Nephron progenitor cell (in vitro differentiated cells): Measurements from ENCODE around the gene LDHB.

Source experiments
- DNase-seq: peaks from one replicate; pipeline ENCODE4 v3.0.0; 2021
- H3K27ac Mint-ChIP-seq: 2 replicates; pipeline ENCODE4 v1.8.0; 2021; ENCODE audit warnings: mild to moderate bottlenecking, moderate library complexity, mixed read lengths
- H3K27me3 Mint-ChIP-seq: 2 replicates; pipeline ENCODE4 v1.8.0; 2021; ENCODE audit warnings: mild to moderate bottlenecking, low read depth, mixed read lengths; ENCODE audit not compliant: poor library complexity
- H3K36me3 Mint-ChIP-seq: 2 replicates; pipeline ENCODE4 v1.8.0; 2021; ENCODE audit warnings: low read depth, mixed read lengths
- H3K4me1 Mint-ChIP-seq: 2 replicates; pipeline ENCODE4 v1.8.0; 2021; ENCODE audit warnings: mixed read lengths
- H3K4me3 Mint-ChIP-seq: 2 replicates; pipeline ENCODE4 v1.8.0; 2021; ENCODE audit warnings: mild to moderate bottlenecking, moderate library complexity, mixed read lengths
- H3K9me3 Mint-ChIP-seq: 2 replicates; pipeline ENCODE4 v1.8.0; 2021; ENCODE audit warnings: mild to moderate bottlenecking, moderate library complexity, mixed read lengths
- TF ChIP-seq, protein P1 (sequence below): fragments of 200-600 bp; sonication (generic); IDR thresholded peaks from 2 replicates; pipeline ENCODE4 v1.5.0; 2021; ENCODE audit warnings: antibody characterized with exemption

The LDHB gene

DNA sequence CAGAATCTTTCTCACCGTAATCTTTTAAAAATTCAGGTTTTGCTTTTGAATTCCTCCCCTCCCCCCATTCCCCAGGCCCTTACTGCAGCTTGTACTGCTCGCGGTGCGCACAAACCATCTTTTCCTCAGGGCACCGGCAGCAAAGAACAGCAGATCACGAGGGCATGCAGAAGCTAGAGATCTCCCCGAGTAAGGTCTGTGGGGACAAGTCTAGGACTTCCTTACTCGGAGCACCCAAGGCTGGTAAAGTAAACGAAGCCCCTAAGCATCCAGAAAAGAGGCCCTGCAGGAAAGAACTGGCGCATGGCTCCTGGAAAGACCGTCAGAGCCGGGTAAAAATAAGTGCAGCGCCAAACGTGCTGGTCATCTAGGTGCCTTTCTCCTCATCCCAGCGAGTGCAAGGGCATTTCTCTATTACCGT is 727 bp downstream of the LDHB start:
- peak; percentile 21 for DNase-seq
- Mint-ChIP-seq H3K4me1 (peaks cover 43% of the 10 kb centered on the region), H3K36me3 (peaks cover 32% of the 10 kb centered on the region), H3K9me3 (peaks cover 9% of the 10 kb centered on the region), H3K27ac (peak overlapping the region; percentile 71), H3K27me3 (no peaks in the 10 kb centered on the region), H3K4me3 (peak overlapping the region; percentile 93)
- TF ChIP-seq, protein P1, sequence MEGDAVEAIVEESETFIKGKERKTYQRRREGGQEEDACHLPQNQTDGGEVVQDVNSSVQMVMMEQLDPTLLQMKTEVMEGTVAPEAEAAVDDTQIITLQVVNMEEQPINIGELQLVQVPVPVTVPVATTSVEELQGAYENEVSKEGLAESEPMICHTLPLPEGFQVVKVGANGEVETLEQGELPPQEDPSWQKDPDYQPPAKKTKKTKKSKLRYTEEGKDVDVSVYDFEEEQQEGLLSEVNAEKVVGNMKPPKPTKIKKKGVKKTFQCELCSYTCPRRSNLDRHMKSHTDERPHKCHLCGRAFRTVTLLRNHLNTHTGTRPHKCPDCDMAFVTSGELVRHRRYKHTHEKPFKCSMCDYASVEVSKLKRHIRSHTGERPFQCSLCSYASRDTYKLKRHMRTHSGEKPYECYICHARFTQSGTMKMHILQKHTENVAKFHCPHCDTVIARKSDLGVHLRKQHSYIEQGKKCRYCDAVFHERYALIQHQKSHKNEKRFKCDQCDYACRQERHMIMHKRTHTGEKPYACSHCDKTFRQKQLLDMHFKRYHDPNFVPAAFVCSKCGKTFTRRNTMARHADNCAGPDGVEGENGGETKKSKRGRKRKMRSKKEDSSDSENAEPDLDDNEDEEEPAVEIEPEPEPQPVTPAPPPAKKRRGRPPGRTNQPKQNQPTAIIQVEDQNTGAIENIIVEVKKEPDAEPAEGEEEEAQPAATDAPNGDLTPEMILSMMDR, result no peak

DNA sequence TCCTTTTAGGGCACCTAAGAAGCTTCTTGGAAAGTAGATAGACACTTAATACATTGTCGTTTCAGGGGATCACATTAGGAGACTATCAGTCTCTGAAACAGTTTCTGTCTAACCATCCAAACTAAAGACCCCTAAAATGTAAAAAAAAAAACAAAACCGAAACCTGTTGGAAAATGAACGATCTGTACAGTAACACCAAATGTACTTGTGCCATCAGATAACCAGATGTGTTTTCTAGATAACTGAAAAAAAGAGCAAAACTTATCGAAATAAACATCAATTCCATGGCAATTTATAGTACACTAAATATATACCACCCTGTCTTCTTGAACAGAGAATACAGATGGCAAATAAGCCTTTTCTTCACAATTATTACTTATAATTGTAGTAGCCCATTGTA is 2.1 kb downstream of the LDHB start:
- Mint-ChIP-seq H3K4me3 (peak overlapping the region; percentile 93), H3K9me3 (peaks cover 5% of the 10 kb centered on the region), H3K27ac (no peak overlapping the region), H3K4me1 (peaks cover 56% of the 10 kb centered on the region), H3K36me3 (peaks cover 46% of the 10 kb centered on the region), H3K27me3 (no peaks in the 10 kb centered on the region)
- DNase-seq, result no peak
- TF ChIP-seq, protein P1, result no peak

DNA sequence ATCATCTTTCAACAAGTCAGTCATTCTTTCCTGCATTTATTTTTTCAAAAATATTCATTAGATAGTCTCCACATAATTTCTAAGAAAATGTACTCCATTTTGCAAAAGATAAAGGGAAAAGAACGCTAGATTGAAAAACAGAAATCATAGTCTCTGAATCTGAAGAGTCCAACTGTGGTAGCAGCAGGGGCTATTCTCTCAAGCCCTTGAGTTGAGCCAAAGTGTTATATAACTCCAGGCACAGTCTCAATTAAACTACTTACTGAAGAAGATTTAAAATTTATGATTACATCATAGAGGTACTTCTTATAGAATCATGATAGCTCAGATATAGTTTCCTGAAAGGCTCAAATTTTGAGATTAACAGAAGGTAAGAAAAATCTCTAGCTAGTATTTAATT is 5.8 kb downstream of the LDHB start:
- H3K36me3 Mint-ChIP-seq, result peaks cover 81% of the 10 kb centered on the region
- no peak for DNase-seq
- H3K9me3 Mint-ChIP-seq, result no peaks in the 10 kb centered on the region
- peaks cover 68% of the 10 kb centered on the region for H3K4me1 Mint-ChIP-seq
- no peaks in the 10 kb centered on the region for H3K27me3 Mint-ChIP-seq
- no peak overlapping the region for H3K4me3 Mint-ChIP-seq
- no peak overlapping the region for H3K27ac Mint-ChIP-seq
- TF ChIP-seq, protein P1, result no peak

DNA sequence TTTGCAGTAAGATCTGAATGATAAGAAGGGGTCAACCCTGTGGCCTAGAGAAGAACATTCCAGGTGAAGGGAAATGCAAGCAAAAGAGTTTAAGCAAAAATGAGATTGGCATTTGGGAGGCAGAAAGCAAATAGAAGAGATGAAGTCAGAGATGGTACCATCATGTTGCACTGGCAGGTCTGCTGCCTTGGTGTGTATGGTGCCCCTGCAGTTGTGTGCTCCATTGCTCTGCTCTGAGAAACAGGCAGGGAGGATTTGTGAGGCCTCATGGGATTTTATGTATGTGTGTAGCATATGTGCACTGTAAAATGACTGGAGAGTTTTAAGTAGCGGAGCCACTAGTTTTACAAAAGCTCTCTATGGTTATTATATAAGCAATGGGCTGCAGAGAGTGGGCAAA is 6.6 kb downstream of the LDHB start:
- peak overlapping the region; percentile 18 for H3K27ac Mint-ChIP-seq
- H3K4me3 Mint-ChIP-seq, result peak overlapping the region; percentile 3
- DNase-seq, result no peak
- peaks cover 89% of the 10 kb centered on the region for H3K36me3 Mint-ChIP-seq
- TF ChIP-seq, protein P1, result no peak
- no peaks in the 10 kb centered on the region for H3K9me3 Mint-ChIP-seq
- no peaks in the 10 kb centered on the region for H3K27me3 Mint-ChIP-seq
- peaks cover 70% of the 10 kb centered on the region for H3K4me1 Mint-ChIP-seq

DNA sequence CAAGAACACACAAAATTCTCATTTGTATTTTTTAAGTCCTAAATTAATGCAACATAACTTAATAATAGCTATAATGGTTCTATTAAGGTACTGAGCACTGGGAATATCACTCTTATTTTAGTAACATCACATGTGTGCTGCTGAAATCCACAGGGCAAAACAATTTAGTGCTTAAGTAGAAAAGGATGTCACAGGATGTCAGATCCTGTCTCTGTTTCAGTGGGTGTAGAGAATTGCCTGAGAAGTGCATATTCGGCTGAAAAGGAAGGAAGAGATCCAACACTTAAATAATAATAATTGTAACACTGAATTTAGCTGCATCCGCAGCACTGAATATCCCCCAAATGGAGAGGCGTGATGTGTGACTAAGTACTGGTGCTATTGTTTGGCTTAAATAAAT is 8.6 kb downstream of the LDHB start:
- Mint-ChIP-seq H3K4me3 (no peak overlapping the region), H3K27me3 (no peaks in the 10 kb centered on the region), H3K9me3 (no peaks in the 10 kb centered on the region), H3K4me1 (peaks cover 64% of the 10 kb centered on the region), H3K27ac (peak overlapping the region; percentile 23), H3K36me3 (peaks cover 95% of the 10 kb centered on the region)
- no peak for DNase-seq
- TF ChIP-seq, protein P1, result no peak

DNA sequence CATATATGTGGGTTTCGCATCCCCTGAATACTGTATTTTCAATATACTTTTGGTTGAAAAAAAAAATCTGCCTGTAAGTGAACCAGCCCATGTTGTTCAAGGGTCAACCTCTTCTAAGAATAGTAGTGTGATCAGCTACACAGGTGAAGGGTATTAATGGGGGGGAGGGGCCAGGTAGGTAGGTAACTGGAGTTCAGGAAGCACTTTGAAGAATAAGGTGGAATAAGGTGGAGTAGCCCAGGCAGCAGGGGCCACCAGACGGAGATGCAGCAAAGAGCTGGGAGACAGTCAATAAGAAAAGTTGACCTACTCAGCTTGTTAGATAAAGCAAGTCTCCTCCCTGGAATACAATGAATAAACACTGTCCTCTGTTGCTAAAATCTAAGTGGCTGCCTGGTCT is 9.3 kb downstream of the LDHB start:
- Mint-ChIP-seq H3K36me3 (peaks cover 95% of the 10 kb centered on the region), H3K4me1 (peaks cover 58% of the 10 kb centered on the region), H3K27me3 (no peaks in the 10 kb centered on the region), H3K4me3 (no peak overlapping the region), H3K27ac (no peak overlapping the region), H3K9me3 (no peaks in the 10 kb centered on the region)
- DNase-seq, result no peak
- TF ChIP-seq, protein P1, result no peak
